NT2/D1 (cell line): Measurements from ENCODE around the gene VRK2.
A peak's percentile ranks its signal among the peaks of the same experiment; 100 is the strongest.
"Not testable (repeated sequence)": the region's sequence is repeated elsewhere in the genome, so short reads cannot be mapped to it uniquely, and the experiment has no call there.

ENCODE experiments used
- DNase-seq: peaks from one replicate; pipeline ENCODE4 v3.0.0-alpha.2; 2011; ENCODE audit warnings: low read depth, low spot score
- H3K27me3 ChIP-seq: 2 replicates; pipeline ENCODE4 v1.6.0; 2011; ENCODE audit warnings: mild to moderate bottlenecking; ENCODE audit not compliant: insufficient read length, insufficient read depth
- H3K36me3 ChIP-seq: 2 replicates; pipeline ENCODE4 v1.6.1; 2011; ENCODE audit warnings: mild to moderate bottlenecking, low read length, mixed read lengths; ENCODE audit not compliant: insufficient read depth, insufficient read length
- H3K4me1 ChIP-seq: 2 replicates; pipeline ENCODE4 v1.5.1; 2011; ENCODE audit not compliant: insufficient read depth, insufficient read length
- H3K4me3 ChIP-seq: 2 replicates; pipeline ENCODE4 v1.5.1; 2011; ENCODE audit warnings: low read depth; ENCODE audit not compliant: insufficient read length
- H3K9ac ChIP-seq: 2 replicates; pipeline ENCODE4 v1.6.0; 2011; ENCODE audit warnings: low read depth; ENCODE audit not compliant: insufficient read length
- H3K9me3 ChIP-seq: 2 replicates; pipeline ENCODE4 v1.5.1; 2011; ENCODE audit warnings: mild to moderate bottlenecking, low read length; ENCODE audit not compliant: insufficient read depth
- SUZ12 ChIP-seq: IDR thresholded peaks from 2 replicates; pipeline ENCODE4 v1.6.1; 2011; ENCODE audit not compliant: insufficient read length, insufficient read depth; ENCODE audit errors: extremely low read depth
- YY1 ChIP-seq: IDR thresholded peaks from 2 replicates; pipeline ENCODE4 v1.6.1; 2011; ENCODE audit not compliant: insufficient read length, insufficient read depth
- ZNF274 ChIP-seq: IDR thresholded peaks from 2 replicates; pipeline ENCODE4 v1.6.1; 2011; ENCODE audit warnings: mild to moderate bottlenecking, low read depth, low read length

VRK2 gene

DNA sequence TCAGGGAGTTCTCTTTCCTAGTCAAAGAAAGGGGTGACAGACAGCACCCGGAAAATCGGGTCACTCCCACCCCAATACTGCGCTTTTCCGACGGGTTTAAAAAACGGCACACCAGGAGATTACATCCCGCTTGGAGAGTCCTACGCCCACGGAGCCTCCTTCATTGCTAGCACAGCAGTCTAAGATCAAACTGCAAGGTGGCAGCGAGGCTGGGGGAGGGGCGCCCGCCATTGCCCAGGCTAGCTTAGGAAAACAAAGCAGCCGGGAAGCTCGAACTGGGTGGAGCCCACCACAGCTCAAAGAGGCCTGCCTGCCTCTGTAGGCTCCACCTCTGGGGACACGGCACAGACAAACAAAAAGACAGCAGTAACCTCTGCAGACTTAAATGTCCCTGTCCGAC is 125.2 kb downstream of the VRK2 start:
- not testable (repeated sequence) for H3K4me3 ChIP-seq, H3K9me3 ChIP-seq, H3K9ac ChIP-seq, H3K27me3 ChIP-seq, H3K4me1 ChIP-seq, DNase-seq, H3K36me3 ChIP-seq
- peak; percentile 26 for TF ChIP-seq YY1

- H3K27me3 ChIP-seq, H3K9me3 ChIP-seq, H3K36me3 ChIP-seq, DNase-seq, H3K4me1 ChIP-seq, H3K4me3 ChIP-seq, H3K9ac ChIP-seq: not testable (repeated sequence)
Observed at GRCh38 chr2:58177187-58177586, 130.6 kb downstream of the VRK2 start.

GRCh38 chr2:58180175-58180574 is 133.6 kb downstream of the VRK2 start:
- not testable (repeated sequence) for H3K27me3 ChIP-seq, H3K9ac ChIP-seq, DNase-seq, H3K4me1 ChIP-seq, H3K36me3 ChIP-seq, H3K9me3 ChIP-seq, H3K4me3 ChIP-seq

DNA sequence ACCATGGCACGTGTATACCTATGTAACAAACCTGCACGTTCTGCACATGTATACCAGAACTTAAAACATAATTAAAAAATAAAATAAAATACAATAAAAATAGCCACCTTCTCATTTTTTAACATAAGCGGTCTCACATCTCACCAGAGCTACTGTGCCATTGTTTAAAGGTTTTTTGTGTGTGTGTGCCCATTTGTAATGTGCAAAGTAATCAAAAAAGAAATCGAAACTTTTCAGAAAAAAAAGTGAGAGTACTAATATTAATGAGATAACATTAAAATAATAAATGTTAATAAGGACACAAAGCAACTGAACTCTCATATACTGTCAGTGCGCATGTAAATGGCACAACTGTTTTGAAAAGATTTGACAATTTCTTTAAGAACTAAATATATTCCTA is 134.0 kb downstream of the VRK2 start:
- Histone ChIP-seq H3K4me3 (no peak overlapping the region), H3K9ac (no peak overlapping the region), H3K27me3 (no peaks in the 10 kb centered on the region), H3K9me3 (no peaks in the 10 kb centered on the region), H3K36me3 (no peaks in the 10 kb centered on the region), H3K4me1 (no peaks in the 10 kb centered on the region)
- no peak for DNase-seq
- TF ChIP-seq YY1: no peak
- no peak for TF ChIP-seq ZNF274
- TF ChIP-seq SUZ12: no peak

GRCh38 chr2:58182527-58182926 is 135.9 kb downstream of the VRK2 start:
- DNase-seq: no peak
- TF ChIP-seq ZNF274: no peak
- TF ChIP-seq YY1: no peak
- TF ChIP-seq SUZ12: no peak
- Histone ChIP-seq H3K4me1 (no peaks in the 10 kb centered on the region), H3K27me3 (no peaks in the 10 kb centered on the region), H3K9ac (no peak overlapping the region), H3K9me3 (no peaks in the 10 kb centered on the region), H3K36me3 (no peaks in the 10 kb centered on the region), H3K4me3 (no peak overlapping the region)

GRCh38 chr2:58186501-58186900 is 139.9 kb downstream of the VRK2 start:
- Histone ChIP-seq H3K4me3 (no peak overlapping the region), H3K9me3 (no peaks in the 10 kb centered on the region), H3K36me3 (peaks cover 13% of the 10 kb centered on the region), H3K4me1 (no peaks in the 10 kb centered on the region), H3K9ac (no peak overlapping the region), H3K27me3 (no peaks in the 10 kb centered on the region)
- no peak for DNase-seq
- TF ChIP-seq ZNF274 (no peak), SUZ12 (no peak), YY1 (no peak)

GRCh38 chr2:58187022-58187421 is 140.4 kb downstream of the VRK2 start:
- H3K9me3 ChIP-seq, H3K27me3 ChIP-seq, H3K9ac ChIP-seq, H3K4me3 ChIP-seq, DNase-seq, H3K4me1 ChIP-seq: not testable (repeated sequence)
- peaks cover 13% of the 10 kb centered on the region for H3K36me3 ChIP-seq

DNA sequence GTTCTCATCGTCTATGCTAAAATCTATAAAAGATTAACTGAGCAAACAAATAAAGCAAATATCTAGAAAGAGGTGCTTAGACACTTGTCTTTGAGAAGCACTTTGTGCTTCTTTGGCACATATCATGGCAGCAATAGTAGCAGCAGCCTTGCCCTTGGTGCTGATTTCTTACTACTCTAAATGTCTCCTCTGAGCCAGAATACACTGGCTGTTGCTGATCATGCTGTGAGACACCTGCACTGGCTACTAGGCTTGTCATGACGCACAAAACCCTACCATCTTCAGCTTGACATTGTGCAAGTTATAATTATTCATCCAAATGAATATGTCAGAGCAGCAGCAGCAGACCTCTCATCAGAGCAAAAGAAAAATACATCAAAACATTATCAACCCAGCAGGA is 147.9 kb downstream of the VRK2 start:
- Histone ChIP-seq H3K36me3 (peaks cover 9% of the 10 kb centered on the region), H3K27me3 (no peaks in the 10 kb centered on the region), H3K9me3 (no peaks in the 10 kb centered on the region), H3K4me3 (no peak overlapping the region), H3K9ac (no peak overlapping the region), H3K4me1 (no peaks in the 10 kb centered on the region)
- TF ChIP-seq YY1: no peak
- no peak for TF ChIP-seq ZNF274
- TF ChIP-seq SUZ12: no peak
- no peak for DNase-seq
